ENCODE data around the gene PLP1.

Gene PLP1

GRCh38 chrX:103776546-103776945 is at the start of gene PLP1:
TSS of gene PLP1 (plus strand) at chrX:103776840. CDS start at chrX:103776996, 156 bp downstream.
- Mint-ChIP-seq H3K4me3 (no peak within 1 kb of the TSS), H3K36me3 (ENCODE audit: low read depth) (no peaks in the 10 kb centered on the region), H3K27me3 (ENCODE audit: low read depth) (peaks cover 15% of the 10 kb centered on the region), H3K27ac (no peak within 1 kb of the TSS), H3K9me3 (no peaks in the 10 kb centered on the region), H3K4me1 (ENCODE audit: low read depth) (no peaks in the 10 kb centered on the region)

GRCh38 chrX:103727115-103727514 is 49.5 kb upstream of the PLP1 start:
- Mint-ChIP-seq H3K27ac (no peak overlapping the region), H3K27me3 (ENCODE audit: low read depth) (peaks cover 3% of the 10 kb centered on the region), H3K4me3 (no peak overlapping the region), H3K9me3 (no peaks in the 10 kb centered on the region), H3K36me3 (ENCODE audit: low read depth) (no peaks in the 10 kb centered on the region), H3K4me1 (ENCODE audit: low read depth) (peaks cover 4% of the 10 kb centered on the region)

GRCh38 chrX:103729015-103729414 is 47.6 kb upstream of the PLP1 start:
- Mint-ChIP-seq H3K4me3 (no peak overlapping the region), H3K27ac (no peak overlapping the region), H3K27me3 (ENCODE audit: low read depth) (peaks cover 8% of the 10 kb centered on the region), H3K9me3 (no peaks in the 10 kb centered on the region), H3K36me3 (ENCODE audit: low read depth) (no peaks in the 10 kb centered on the region), H3K4me1 (ENCODE audit: low read depth) (peaks cover 4% of the 10 kb centered on the region)

- no peaks in the 10 kb centered on the region for H3K36me3 Mint-ChIP-seq (ENCODE audit: low read depth)
- peaks cover 8% of the 10 kb centered on the region for H3K4me1 Mint-ChIP-seq (ENCODE audit: low read depth)
- no peak overlapping the region for H3K4me3 Mint-ChIP-seq
- no peak overlapping the region for H3K27ac Mint-ChIP-seq
- H3K27me3 Mint-ChIP-seq (ENCODE audit: low read depth): peaks cover 8% of the 10 kb centered on the region
- no peaks in the 10 kb centered on the region for H3K9me3 Mint-ChIP-seq
These were observed 46.4 kb upstream of the PLP1 start for GRCh38 chrX:103730147-103730795.

GRCh38 chrX:103730796-103731493 is 45.7 kb upstream of the PLP1 start:
- H3K36me3 Mint-ChIP-seq (ENCODE audit: low read depth): no peaks in the 10 kb centered on the region

GRCh38 chrX:103733017-103733416 is 43.6 kb upstream of the PLP1 start:
- no peak overlapping the region for H3K4me3 Mint-ChIP-seq
- no peaks in the 10 kb centered on the region for H3K36me3 Mint-ChIP-seq (ENCODE audit: low read depth)
- H3K4me1 Mint-ChIP-seq (ENCODE audit: low read depth): peaks cover 8% of the 10 kb centered on the region
- no peak overlapping the region for H3K27ac Mint-ChIP-seq
- no peaks in the 10 kb centered on the region for H3K9me3 Mint-ChIP-seq
- H3K27me3 Mint-ChIP-seq (ENCODE audit: low read depth): peaks cover 8% of the 10 kb centered on the region

More at GRCh38 chrX:103730796-103731493, 45.7 kb upstream of the PLP1 start:
- peaks cover 8% of the 10 kb centered on the region for H3K4me1 Mint-ChIP-seq (ENCODE audit: low read depth)
- no peaks in the 10 kb centered on the region for H3K9me3 Mint-ChIP-seq
- peaks cover 8% of the 10 kb centered on the region for H3K27me3 Mint-ChIP-seq (ENCODE audit: low read depth)
- no peak overlapping the region for H3K4me3 Mint-ChIP-seq
- no peak overlapping the region for H3K27ac Mint-ChIP-seq

GRCh38 chrX:103734125-103734760 is 42.4 kb upstream of the PLP1 start:
- no peak overlapping the region for H3K27ac Mint-ChIP-seq
- no peak overlapping the region for H3K4me3 Mint-ChIP-seq
- H3K36me3 Mint-ChIP-seq (ENCODE audit: low read depth): no peaks in the 10 kb centered on the region
- no peaks in the 10 kb centered on the region for H3K9me3 Mint-ChIP-seq
- H3K4me1 Mint-ChIP-seq (ENCODE audit: low read depth): peaks cover 8% of the 10 kb centered on the region
- H3K27me3 Mint-ChIP-seq (ENCODE audit: low read depth): peaks cover 8% of the 10 kb centered on the region

GRCh38 chrX:103737696-103738095 is 38.9 kb upstream of the PLP1 start:
- Mint-ChIP-seq H3K27me3 (ENCODE audit: low read depth) (peaks cover 5% of the 10 kb centered on the region), H3K4me1 (ENCODE audit: low read depth) (peaks cover 3% of the 10 kb centered on the region), H3K27ac (no peak overlapping the region), H3K4me3 (no peak overlapping the region), H3K36me3 (ENCODE audit: low read depth) (no peaks in the 10 kb centered on the region), H3K9me3 (no peaks in the 10 kb centered on the region)

GRCh38 chrX:103739421-103739820 is 37.2 kb upstream of the PLP1 start:
- no peaks in the 10 kb centered on the region for H3K27me3 Mint-ChIP-seq (ENCODE audit: low read depth)
- H3K36me3 Mint-ChIP-seq (ENCODE audit: low read depth): no peaks in the 10 kb centered on the region
- H3K4me3 Mint-ChIP-seq: no peak overlapping the region
- no peak overlapping the region for H3K27ac Mint-ChIP-seq
- H3K4me1 Mint-ChIP-seq (ENCODE audit: low read depth): peaks cover 1% of the 10 kb centered on the region
- no peaks in the 10 kb centered on the region for H3K9me3 Mint-ChIP-seq

- H3K4me3 Mint-ChIP-seq: no peak overlapping the region
- no peaks in the 10 kb centered on the region for H3K4me1 Mint-ChIP-seq (ENCODE audit: low read depth)
- H3K27ac Mint-ChIP-seq: no peak overlapping the region
- no peaks in the 10 kb centered on the region for H3K9me3 Mint-ChIP-seq
- no peaks in the 10 kb centered on the region for H3K36me3 Mint-ChIP-seq (ENCODE audit: low read depth)
- H3K27me3 Mint-ChIP-seq (ENCODE audit: low read depth): no peaks in the 10 kb centered on the region
These were observed 34.8 kb upstream of the PLP1 start for GRCh38 chrX:103741879-103742278.

- no peak overlapping the region for H3K27ac Mint-ChIP-seq
- no peaks in the 10 kb centered on the region for H3K9me3 Mint-ChIP-seq
- H3K36me3 Mint-ChIP-seq (ENCODE audit: low read depth): no peaks in the 10 kb centered on the region
- H3K4me1 Mint-ChIP-seq (ENCODE audit: low read depth): no peaks in the 10 kb centered on the region
- no peaks in the 10 kb centered on the region for H3K27me3 Mint-ChIP-seq (ENCODE audit: low read depth)
- H3K4me3 Mint-ChIP-seq: no peak overlapping the region
These were observed 34.3 kb upstream of the PLP1 start for GRCh38 chrX:103742339-103742738.

- H3K27me3 Mint-ChIP-seq (ENCODE audit: low read depth): no peaks in the 10 kb centered on the region
- no peaks in the 10 kb centered on the region for H3K4me1 Mint-ChIP-seq (ENCODE audit: low read depth)
- no peak overlapping the region for H3K4me3 Mint-ChIP-seq
- H3K9me3 Mint-ChIP-seq: no peaks in the 10 kb centered on the region
- H3K27ac Mint-ChIP-seq: no peak overlapping the region
- H3K36me3 Mint-ChIP-seq (ENCODE audit: low read depth): no peaks in the 10 kb centered on the region
These were observed 29.5 kb upstream of the PLP1 start for GRCh38 chrX:103747163-103747562.

- no peak overlapping the region for H3K27ac Mint-ChIP-seq
- H3K27me3 Mint-ChIP-seq (ENCODE audit: low read depth): no peaks in the 10 kb centered on the region
- no peak overlapping the region for H3K4me3 Mint-ChIP-seq
- no peaks in the 10 kb centered on the region for H3K4me1 Mint-ChIP-seq (ENCODE audit: low read depth)
- peaks cover 4% of the 10 kb centered on the region for H3K9me3 Mint-ChIP-seq
- no peaks in the 10 kb centered on the region for H3K36me3 Mint-ChIP-seq (ENCODE audit: low read depth)
These were observed 22.2 kb upstream of the PLP1 start for GRCh38 chrX:103754401-103754800.

- H3K27me3 Mint-ChIP-seq (ENCODE audit: low read depth): no peaks in the 10 kb centered on the region
- H3K4me1 Mint-ChIP-seq (ENCODE audit: low read depth): no peaks in the 10 kb centered on the region
- no peak overlapping the region for H3K27ac Mint-ChIP-seq
- H3K36me3 Mint-ChIP-seq (ENCODE audit: low read depth): no peaks in the 10 kb centered on the region
- no peak overlapping the region for H3K4me3 Mint-ChIP-seq
- peaks cover 4% of the 10 kb centered on the region for H3K9me3 Mint-ChIP-seq
These were observed 19.9 kb upstream of the PLP1 start for GRCh38 chrX:103756736-103757135.

GRCh38 chrX:103758555-103758954 is 18.1 kb upstream of the PLP1 start:
- Mint-ChIP-seq H3K27ac (no peak overlapping the region), H3K9me3 (peaks cover 4% of the 10 kb centered on the region), H3K4me3 (no peak overlapping the region), H3K27me3 (ENCODE audit: low read depth) (no peaks in the 10 kb centered on the region), H3K36me3 (ENCODE audit: low read depth) (no peaks in the 10 kb centered on the region), H3K4me1 (ENCODE audit: low read depth) (no peaks in the 10 kb centered on the region)

Measured in T-helper 1 cell treated with Interleukin-12 subunit alpha and Interleukin-12 subunit beta and Interleukin-4 antibody, amounts not matched to agents 30 μg/mL and 1 μg/mL, for 36 hours (primary cell).